HEK293 (cell line): ENCODE measurements around the gene AHCYL1.

Experiments used
- CTCF ChIA-PET: fragments of 350-600 bp; formaldehyde crosslinking; extraction: SDS; loops from one replicate; lab custom pipeline; 2021; ENCODE audit warnings: antibody characterized with exemption; lab: Yijun Ruan, JAX
- POLR2A ChIA-PET: fragments of 300-600 bp; formaldehyde crosslinking; extraction: SDS; loops from one replicate; lab custom pipeline; 2020; ENCODE audit warnings: antibody characterized with exemption, inconsistent platforms; lab: Yijun Ruan, JAX
- H3K27ac ChIP-seq: fragments of 200-500 bp; sonication (Bioruptor generic); 2 replicates; pipeline ENCODE4 v1.5.1; 2014; ENCODE audit warnings: low read depth, low read length, control low read depth, inconsistent platforms; ENCODE audit errors: extremely low read depth
- H3K36me3 ChIP-seq, 2 experiments: fragments of 200-500 bp in 1 of 2; sonication (Bioruptor generic) in 1 of 2; 1 replicate in 1 of 2; 2 replicates in 1 of 2; pipeline ENCODE4 v1.5.1; 2014 to 2017; ENCODE audit warnings: inconsistent platforms in 2 of 2, low read length in 2 of 2; ENCODE audit not compliant: control insufficient read depth in 2 of 2, insufficient read depth in 1 of 2
- H3K4me1 ChIP-seq: fragments of 200-500 bp; sonication (Bioruptor generic); 2 replicates; pipeline ENCODE4 v1.5.1; 2014; ENCODE audit warnings: mild to moderate bottlenecking, low read length, inconsistent platforms; ENCODE audit not compliant: control insufficient read depth, insufficient read depth
- H3K4me3 ChIP-seq: 2 replicates; pipeline ENCODE4 v1.5.1; 2011; ENCODE audit warnings: low read depth, mild to moderate bottlenecking, control low read depth, low read length, moderate library complexity
- H3K9me3 ChIP-seq: fragments of 200-500 bp; sonication (Bioruptor generic); 2 replicates; pipeline ENCODE4 v1.5.1; 2014; ENCODE audit warnings: low read depth, low read length, inconsistent platforms; ENCODE audit not compliant: control insufficient read depth, insufficient read depth
- GFI1B ChIP-seq: fragments of 450-650 bp; formaldehyde crosslinking; IDR thresholded peaks from 2 replicates; pipeline ENCODE4 v1.5.1; 2016; ENCODE audit warnings: missing biosample characterization, missing genetic modification characterization
- GLI2 ChIP-seq: fragments of 450-650 bp; formaldehyde crosslinking; IDR thresholded peaks from 2 replicates; pipeline ENCODE4; 2017; ENCODE audit warnings: missing biosample characterization, missing genetic modification characterization, low read depth, borderline replicate concordance
- KLF1 ChIP-seq: fragments of 450-650 bp; formaldehyde crosslinking; IDR thresholded peaks from 2 replicates; pipeline ENCODE4 v1.5.1; 2016; ENCODE audit warnings: missing biosample characterization, missing genetic modification characterization
- KLF10 ChIP-seq: fragments of 450-650 bp; IDR thresholded peaks from 2 replicates; pipeline ENCODE4 v1.5.1; 2018; ENCODE audit warnings: missing biosample characterization, mild to moderate bottlenecking, missing genetic modification characterization
- KLF7 ChIP-seq: fragments of 450-650 bp; formaldehyde crosslinking; IDR thresholded peaks from 2 replicates; pipeline ENCODE4 v1.5.1; 2016; ENCODE audit warnings: missing biosample characterization, missing genetic modification characterization, borderline replicate concordance
- KLF9 ChIP-seq: fragments of 450-650 bp; formaldehyde crosslinking; IDR thresholded peaks from 2 replicates; pipeline ENCODE4 v1.5.1; 2016; ENCODE audit warnings: missing biosample characterization, missing genetic modification characterization, low read depth
- MYNN ChIP-seq: fragments of 450-650 bp; formaldehyde crosslinking; IDR thresholded peaks from 2 replicates; pipeline ENCODE4 v1.5.1; 2016; ENCODE audit warnings: missing biosample characterization, missing genetic modification characterization, borderline replicate concordance
- OVOL3 ChIP-seq: fragments of 450-650 bp; formaldehyde crosslinking; IDR thresholded peaks from 2 replicates; pipeline ENCODE4 v1.5.1; 2016; ENCODE audit warnings: missing biosample characterization, missing genetic modification characterization
- PATZ1 ChIP-seq: fragments of 450-650 bp; formaldehyde crosslinking; IDR thresholded peaks from 2 replicates; pipeline ENCODE4 v1.5.1; 2016; ENCODE audit warnings: missing biosample characterization, missing genetic modification characterization
- RBAK ChIP-seq: fragments of 450-650 bp; formaldehyde crosslinking; IDR thresholded peaks from 2 replicates; pipeline ENCODE4 v1.5.1; 2016; ENCODE audit warnings: missing biosample characterization, missing genetic modification characterization
- REPIN1 ChIP-seq: fragments of 450-650 bp; formaldehyde crosslinking; IDR thresholded peaks from 2 replicates; pipeline ENCODE4 v1.5.1; 2017; ENCODE audit warnings: missing biosample characterization, missing genetic modification characterization, low read depth
- TCF7L2 ChIP-seq: IDR thresholded peaks from 2 replicates; pipeline ENCODE4 v1.6.1; 2011; ENCODE audit warnings: low read depth, mild to moderate bottlenecking, inconsistent platforms, low read length, moderate library complexity, borderline replicate concordance
- ZFP41 ChIP-seq: fragments of 450-650 bp; formaldehyde crosslinking; IDR thresholded peaks from 2 replicates; pipeline ENCODE4 v1.5.1; 2016; ENCODE audit warnings: missing biosample characterization, missing genetic modification characterization, borderline replicate concordance
- ZNF239 ChIP-seq: fragments of 450-650 bp; formaldehyde crosslinking; IDR thresholded peaks from 2 replicates; pipeline ENCODE4 v1.5.1; 2016; ENCODE audit warnings: missing biosample characterization, missing genetic modification characterization
- ZNF24 ChIP-seq: fragments of 450-650 bp; formaldehyde crosslinking; IDR thresholded peaks from 2 replicates; pipeline ENCODE4 v1.5.1; 2016; ENCODE audit warnings: missing biosample characterization, missing genetic modification characterization
- ZNF529 ChIP-seq: fragments of 450-650 bp; formaldehyde crosslinking; IDR thresholded peaks from 2 replicates; pipeline ENCODE4 v1.5.1; 2017; ENCODE audit warnings: missing genetic modification characterization, missing biosample characterization; ENCODE audit not compliant: insufficient replicate concordance
- ZNF544 ChIP-seq: fragments of 450-650 bp; formaldehyde crosslinking; IDR thresholded peaks from 2 replicates; pipeline ENCODE4 v1.5.0; 2017; ENCODE audit warnings: missing biosample characterization, missing genetic modification characterization
- ZNF670 ChIP-seq: fragments of 450-650 bp; formaldehyde crosslinking; IDR thresholded peaks from 2 replicates; pipeline ENCODE4 v1.5.1; 2016; ENCODE audit warnings: missing biosample characterization, missing genetic modification characterization, low read depth
- ZXDB ChIP-seq: fragments of 450-650 bp; formaldehyde crosslinking; IDR thresholded peaks from 2 replicates; pipeline ENCODE4 v1.5.1; 2016; ENCODE audit warnings: missing biosample characterization, missing genetic modification characterization
- TF ChIP-seq, protein P1 (sequence below): fragments of 450-650 bp; formaldehyde crosslinking; IDR thresholded peaks from 2 replicates; pipeline ENCODE4 v1.5.1; 2016; ENCODE audit warnings: missing biosample characterization, missing genetic modification characterization
- TF ChIP-seq, protein P2 (sequence below): fragments of 450-650 bp; formaldehyde crosslinking; IDR thresholded peaks from 2 replicates; pipeline ENCODE4; 2016; ENCODE audit warnings: missing biosample characterization, missing genetic modification characterization

AHCYL1 gene

DNA sequence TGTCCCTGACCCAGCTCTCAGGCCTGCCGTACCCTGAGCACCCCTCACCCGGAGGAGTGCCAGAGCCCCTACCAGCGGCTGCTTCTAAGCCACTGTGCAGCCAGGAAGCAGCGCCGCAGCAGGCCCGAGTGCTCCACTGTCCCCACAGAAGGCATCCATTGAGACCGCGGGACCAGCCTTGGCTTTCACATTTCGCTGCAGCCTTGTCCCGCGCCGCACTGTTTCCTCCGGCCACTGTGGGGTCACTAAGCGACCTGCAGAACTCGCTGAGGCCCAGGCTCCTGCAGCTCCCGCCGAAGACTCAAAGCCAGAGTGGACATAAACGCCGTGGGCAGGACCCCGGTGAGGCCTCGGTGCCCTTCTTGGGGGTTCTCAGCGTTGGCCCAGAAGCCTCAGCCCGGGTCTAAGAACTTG is 82.9 kb downstream of the AHCYL1 start:
- Histone ChIP-seq H3K27ac (no peak overlapping the region), H3K36me3 (peaks cover 0 to 10% of the 10 kb centered on the region in 2 experiments; a peak in 1 of 3 replicates), H3K4me1 (no peaks in the 10 kb centered on the region), H3K9me3 (no peaks in the 10 kb centered on the region), H3K4me3 (no peak overlapping the region)
- CTCF ChIA-PET: interaction anchor here (0.7 to 1.6 kb wide), 2 partner anchors 10 to 35 kb away, joined by 3 to 11 read pairs; no protein-coding TSS in a partner anchor
- TF ChIP-seq ZNF24: no peak
- no peak for TF ChIP-seq ZNF529 (tag by site-specific recombination)
- TF ChIP-seq, protein P1, sequence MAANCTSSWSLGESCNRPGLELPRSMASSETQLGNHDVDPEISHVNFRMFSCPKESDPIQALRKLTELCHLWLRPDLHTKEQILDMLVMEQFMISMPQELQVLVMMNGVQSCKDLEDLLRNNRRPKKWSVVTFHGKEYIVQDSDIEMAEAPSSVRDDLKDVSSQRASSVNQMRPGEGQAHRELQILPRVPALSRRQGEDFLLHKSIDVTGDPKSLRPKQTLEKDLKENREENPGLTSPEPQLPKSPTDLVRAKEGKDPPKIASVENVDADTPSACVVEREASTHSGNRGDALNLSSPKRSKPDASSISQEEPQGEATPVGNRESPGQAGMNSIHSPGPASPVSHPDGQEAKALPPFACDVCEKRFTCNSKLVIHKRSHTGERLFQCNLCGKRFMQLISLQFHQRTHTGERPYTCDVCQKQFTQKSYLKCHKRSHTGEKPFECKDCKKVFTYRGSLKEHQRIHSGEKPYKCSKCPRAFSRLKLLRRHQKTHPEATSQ (tag by site-specific recombination): no peak
- no peak for TF ChIP-seq RBAK (tag by site-specific recombination)
- TF ChIP-seq GLI2 (tag by site-specific recombination): no peak
- no peak for TF ChIP-seq ZNF670 (tag by site-specific recombination)
- no peak for TF ChIP-seq OVOL3
- TF ChIP-seq KLF1 (tag by site-specific recombination): no peak
- no peak for TF ChIP-seq ZNF239 (tag by site-specific recombination)
- no peak for TF ChIP-seq PATZ1 (tag by site-specific recombination)
- POLR2A ChIA-PET: no interaction called here

DNA sequence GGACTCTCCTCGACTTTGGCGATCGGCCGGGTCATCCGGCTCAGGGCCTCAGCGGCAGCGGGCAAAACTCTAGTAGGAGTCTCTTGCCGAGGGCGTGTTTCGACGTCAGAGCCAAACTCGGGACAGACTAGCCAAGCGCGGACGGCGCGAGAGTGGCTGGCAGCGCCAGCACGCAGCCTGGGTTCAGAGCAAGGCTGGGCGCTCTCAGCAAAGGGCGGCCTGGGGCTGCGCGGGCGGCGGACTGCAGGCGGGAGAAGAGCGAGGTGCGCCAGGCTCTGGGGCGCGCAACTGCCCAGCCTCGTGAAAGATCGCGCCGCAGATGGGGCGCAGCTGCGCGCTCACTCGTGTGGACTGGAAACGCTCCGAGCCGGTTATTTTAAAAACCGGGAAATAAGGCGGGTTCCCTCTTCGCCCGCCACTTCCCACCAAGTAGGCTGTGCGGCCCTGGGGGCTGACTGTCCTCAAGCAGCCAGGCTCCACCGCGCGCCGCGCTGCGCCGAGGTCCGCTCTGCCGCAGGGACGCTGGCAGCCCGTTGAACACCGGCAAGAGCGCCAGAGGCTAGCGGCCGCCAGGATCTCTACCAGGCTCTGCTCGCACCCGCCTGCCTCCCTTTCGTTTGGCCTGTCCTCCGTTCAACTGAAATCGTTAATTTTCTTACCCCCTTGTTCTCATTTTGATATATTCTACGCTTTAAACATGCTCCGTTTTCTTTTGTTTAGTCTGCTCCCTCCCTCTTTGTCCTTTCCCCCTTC is 83.5 kb downstream of the AHCYL1 start:
- Histone ChIP-seq H3K36me3 (peaks cover 0 to 5% of the 10 kb centered on the region in 2 experiments; a peak in 1 of 3 replicates), H3K4me1 (no peaks in the 10 kb centered on the region), H3K27ac (no peak overlapping the region), H3K9me3 (no peaks in the 10 kb centered on the region), H3K4me3 (no peak overlapping the region)
- POLR2A ChIA-PET: no interaction called here
- TF ChIP-seq KLF9 (no peak), TCF7L2 (no peak), KLF10 (tag by site-specific recombination) (no peak)
- CTCF ChIA-PET: interaction anchor here (0.7 kb wide), 1 partner anchor 36 kb away, joined by 3 read pairs; no protein-coding TSS in a partner anchor

GRCh38 chr1:110068646-110069403 is 84.3 kb downstream of the AHCYL1 start:
- ChIA-PET POLR2A (no interaction called here), CTCF (interaction anchor here (0.6 kb wide), 1 partner anchor 12 kb away, joined by 3 read pairs; no protein-coding TSS in a partner anchor)
- no peak overlapping the region for H3K27ac ChIP-seq
- H3K36me3 ChIP-seq: no peaks in the 10 kb centered on the region
- H3K4me1 ChIP-seq: no peaks in the 10 kb centered on the region
- no peaks in the 10 kb centered on the region for H3K9me3 ChIP-seq
- no peak overlapping the region for H3K4me3 ChIP-seq
- TF ChIP-seq ZXDB (tag by site-specific recombination) (no peak), REPIN1 (tag by site-specific recombination) (no peak), KLF9 (no peak), MYNN (no peak), ZNF544 (tag by site-specific recombination) (no peak), ZFP41 (tag by site-specific recombination) (no peak), KLF7 (tag by site-specific recombination) (no peak), GFI1B (tag by site-specific recombination) (no peak)
- TF ChIP-seq, protein P2, sequence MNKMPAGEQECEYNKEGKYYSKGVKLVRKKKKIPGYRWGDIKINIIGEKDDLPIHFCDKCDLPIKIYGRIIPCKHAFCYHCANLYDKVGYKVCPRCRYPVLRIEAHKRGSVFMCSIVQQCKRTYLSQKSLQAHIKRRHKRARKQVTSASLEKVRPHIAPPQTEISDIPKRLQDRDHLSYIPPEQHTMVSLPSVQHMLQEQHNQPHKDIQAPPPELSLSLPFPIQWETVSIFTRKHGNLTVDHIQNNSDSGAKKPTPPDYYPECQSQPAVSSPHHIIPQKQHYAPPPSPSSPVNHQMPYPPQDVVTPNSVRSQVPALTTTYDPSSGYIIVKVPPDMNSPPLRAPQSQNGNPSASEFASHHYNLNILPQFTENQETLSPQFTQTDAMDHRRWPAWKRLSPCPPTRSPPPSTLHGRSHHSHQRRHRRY (tag by site-specific recombination): no peak
